Activated T-cell treated with anti-CD3 and anti-CD28 coated beads for 1 hour (primary cell): Measurements from ENCODE around the gene PIGC.
A peak's percentile ranks its signal among the peaks of the same experiment; 100 is the strongest.
"Not testable (repeated sequence)": the region's sequence is repeated elsewhere in the genome, so short reads cannot be mapped to it uniquely, and the experiment has no call there.

ENCODE experiments used
- DNase-seq: peaks from one replicate; pipeline ENCODE4 v3.0.0-alpha.2; 2020; ENCODE audit warnings: low read depth

PIGC gene

DNA sequence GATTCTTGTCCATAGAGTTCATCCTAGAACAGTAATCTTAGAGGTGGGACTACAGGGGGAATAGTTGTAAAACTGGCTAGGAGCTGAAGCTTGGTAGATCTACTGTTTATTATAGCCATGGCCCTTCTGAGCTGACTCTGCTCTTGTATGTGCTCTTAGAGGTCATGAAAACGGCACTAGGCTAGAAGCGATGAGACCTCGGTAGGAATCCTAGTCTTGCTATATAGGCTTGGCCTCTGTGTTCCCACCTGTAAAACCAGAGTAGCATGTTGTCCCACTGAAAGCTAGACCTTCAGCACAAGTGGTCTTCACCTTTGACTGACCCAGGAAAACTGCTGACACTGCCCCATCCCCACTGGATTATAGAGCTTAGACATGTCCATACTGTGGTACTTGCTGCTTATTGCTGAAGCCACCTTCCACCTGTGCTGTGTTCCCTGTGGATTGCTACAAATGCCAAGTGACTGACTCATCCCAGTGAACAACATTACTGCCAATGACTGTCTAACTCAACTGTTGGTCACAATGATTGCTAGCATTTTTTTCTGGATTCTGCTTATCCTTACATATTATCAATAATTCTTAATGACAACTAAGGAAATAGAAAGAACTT, 23.0 kb upstream of the PIGC start:
- no peak for DNase-seq

DNA sequence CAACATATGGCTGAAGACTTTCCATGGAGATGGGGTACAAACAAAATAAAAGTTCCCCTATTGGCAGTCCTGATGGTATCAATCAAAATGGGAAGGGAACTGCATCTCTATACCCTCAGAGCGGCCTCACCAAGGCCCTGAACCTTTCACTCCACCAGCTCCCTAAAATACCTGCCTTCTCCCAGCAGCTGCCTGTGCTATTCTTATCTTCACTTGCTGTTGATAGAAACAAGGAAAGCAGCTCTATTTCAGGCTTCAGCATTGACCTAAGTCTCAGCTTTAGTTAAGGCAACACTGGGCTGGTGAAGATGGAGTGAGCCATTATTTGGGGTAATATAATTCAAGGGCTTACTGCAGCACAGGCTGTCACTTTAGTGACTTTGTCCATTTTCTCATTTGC, 21.7 kb upstream of the PIGC start:
- no peak for DNase-seq

DNA sequence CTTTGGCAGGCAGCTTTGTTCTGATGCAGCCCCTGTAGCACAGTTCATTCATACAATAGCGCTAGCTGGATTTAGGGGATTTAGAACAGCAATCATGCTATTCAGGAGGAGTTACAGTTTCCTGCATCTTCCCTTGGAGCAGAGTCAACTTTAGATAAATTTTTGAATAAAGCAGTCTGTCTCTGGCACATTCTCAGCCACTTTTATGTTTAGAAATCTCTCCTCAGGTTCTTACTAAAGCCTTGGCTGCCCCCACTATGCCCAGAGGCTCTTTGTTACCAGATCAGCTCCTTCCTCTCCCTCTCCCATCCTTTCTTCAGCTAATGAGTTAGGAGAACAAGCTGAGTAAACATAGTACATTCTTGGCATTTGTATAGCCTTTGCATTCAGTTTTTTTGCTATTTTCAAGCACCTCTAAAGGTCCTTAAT, 17.0 kb upstream of the PIGC start:
- no peak for DNase-seq

DNA sequence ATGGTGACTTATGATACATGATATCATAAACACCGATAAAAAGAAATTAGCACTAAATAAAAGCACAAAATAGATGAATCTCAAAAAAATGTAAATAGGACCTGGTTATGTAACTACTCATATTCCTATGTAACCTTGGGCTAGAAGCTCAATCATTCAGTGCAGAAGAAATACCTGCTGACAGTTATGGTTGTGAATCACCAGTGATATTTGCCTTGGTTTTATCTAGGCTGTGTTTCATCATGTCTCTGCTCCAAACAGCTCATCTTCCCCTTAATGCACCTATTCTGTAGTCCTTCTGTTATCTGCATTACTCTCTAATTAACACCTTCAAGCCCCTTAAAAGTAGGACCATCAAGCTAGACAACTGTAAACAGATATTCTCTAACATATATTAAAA, 16.3 kb upstream of the PIGC start:
- DNase-seq: no peak

DNA sequence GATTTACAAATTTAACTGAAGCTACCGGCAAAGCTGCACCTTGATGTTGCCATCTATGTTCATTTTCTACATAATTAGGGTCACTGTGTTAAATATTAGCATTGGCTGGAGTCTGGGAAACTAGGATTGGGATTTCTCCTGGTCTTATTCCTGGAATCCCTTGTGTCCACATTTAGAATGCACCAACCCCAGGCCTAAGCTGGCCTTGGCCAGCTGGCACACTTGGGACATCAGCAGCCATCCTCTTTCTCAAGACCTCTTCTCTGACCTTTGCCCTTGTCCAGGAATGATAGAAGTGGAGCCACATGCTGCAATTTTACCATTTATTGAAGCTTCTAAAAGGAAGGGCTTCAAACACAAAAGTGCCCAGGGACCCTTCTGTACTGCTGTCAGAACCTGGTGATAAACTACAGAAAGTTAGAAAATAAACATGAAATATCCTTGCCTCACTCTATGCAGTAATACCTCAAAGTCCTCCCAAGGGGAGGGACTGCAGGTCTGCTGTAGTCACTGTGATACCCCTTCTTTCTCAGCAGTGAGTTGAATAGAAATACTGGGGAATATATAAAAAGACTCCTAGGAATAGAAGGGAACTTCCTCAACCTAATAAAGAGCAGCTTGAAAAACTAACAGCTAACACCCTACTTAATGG, 13.7 kb upstream of the PIGC start:
- no peak for DNase-seq

DNA sequence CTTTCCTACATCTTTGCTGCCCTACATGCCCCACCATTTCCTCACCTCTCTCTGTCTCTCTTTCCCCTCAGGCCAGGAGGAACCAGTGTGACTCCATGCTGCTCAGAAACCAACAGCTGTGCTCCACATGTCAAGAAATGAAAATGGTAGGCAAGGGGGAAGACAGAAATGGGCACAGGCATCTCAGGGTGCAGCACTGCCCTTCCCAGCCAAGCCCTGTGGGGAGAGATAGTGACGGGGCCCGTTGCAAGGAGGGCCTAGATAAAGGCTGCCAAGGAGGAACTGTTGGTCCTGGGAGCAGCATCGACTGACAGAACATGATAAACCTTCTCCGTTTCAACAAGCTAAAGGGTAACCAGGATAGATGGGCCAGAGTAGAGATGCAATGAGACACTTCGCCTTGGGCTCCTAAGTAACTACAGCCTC, 12.5 kb upstream of the PIGC start:
- no peak for DNase-seq

DNA sequence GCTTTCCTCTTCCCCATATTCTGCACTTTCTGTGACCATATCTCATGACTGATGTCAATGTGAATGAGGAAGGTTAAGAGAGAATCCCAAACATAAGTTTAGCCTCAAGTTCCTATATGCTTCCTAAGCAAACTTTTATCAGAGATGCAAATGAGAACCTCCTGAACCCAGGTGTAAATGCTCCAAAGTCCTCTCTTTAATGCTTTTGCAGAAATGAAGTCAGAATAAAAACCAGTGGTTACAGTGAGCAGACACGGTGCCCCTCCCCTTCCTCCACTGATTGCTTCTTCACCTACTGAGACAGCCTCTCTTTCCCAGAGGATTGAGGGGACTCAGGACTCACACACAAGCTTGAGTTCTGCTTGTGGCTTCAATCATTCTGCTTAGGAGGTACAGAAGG, 11.6 kb upstream of the PIGC start:
- no peak for DNase-seq

DNA sequence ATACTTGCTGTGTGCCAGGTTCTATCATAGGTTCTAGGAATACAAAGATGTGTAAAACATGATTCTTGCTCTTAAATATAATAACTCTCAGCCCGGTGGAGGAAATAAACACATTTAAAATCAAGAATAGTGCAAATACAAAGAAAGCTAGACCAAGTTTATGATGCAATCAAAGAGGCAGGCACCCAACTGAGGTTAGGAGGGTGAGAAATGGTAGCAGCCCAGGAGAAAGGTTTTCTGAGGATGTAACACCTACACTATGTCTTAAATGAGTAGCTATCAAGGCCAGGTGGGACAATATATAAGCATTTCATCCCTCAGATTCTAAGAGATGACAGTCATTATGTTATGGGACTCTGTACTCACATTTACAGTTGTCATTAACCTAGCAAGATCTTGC, 9.7 kb upstream of the PIGC start:
- DNase-seq: no peak

DNA sequence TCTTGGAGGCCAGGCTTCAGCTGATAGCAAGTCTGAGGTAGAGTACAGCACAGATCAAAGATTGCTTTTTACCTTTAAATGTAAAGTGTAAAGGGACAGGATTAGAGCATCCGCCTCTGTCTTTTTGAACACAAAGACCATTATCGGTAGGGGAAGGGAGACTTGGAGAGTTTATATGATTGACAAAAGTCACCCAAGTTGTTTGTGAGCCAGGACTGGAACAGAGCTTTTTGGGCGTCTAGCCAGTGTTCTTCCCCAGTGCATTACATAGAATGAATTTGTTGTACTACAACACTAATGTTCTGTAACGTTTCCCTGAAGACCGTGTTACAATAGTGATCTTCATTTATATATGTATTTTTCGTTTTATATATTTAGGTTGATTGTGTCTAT, 9.3 kb upstream of the PIGC start:
- DNase-seq: no peak

DNA sequence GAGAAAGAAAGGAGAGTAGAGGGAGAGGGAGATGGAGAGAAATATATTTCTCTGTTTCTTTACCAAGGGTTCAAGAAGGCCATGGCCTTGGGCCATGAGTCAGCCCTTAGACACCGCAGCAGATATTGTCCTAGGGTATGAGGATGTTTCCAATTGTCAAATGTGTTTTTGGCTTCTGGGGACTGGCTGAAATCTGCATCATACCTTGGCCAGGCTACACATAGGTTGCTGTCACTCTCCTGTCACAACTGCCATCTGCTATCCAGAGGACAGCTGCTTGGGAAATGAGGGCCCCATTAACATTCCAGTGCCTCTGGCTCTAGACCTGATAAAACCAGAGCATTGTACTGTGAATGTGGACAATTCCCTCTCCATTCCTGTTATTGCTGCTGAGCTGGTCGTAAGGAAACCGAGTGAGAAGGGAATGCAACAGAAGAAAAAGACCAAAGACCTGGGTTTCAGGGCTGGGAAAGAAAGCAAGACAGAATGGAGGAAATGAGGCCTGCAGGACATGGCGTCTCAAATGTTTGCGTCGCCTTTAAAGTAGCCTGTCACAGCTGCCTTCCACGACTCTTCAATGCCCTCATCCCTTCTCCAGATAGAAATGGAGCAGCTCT, 8.8 kb upstream of the PIGC start:
- DNase-seq: no peak

DNA sequence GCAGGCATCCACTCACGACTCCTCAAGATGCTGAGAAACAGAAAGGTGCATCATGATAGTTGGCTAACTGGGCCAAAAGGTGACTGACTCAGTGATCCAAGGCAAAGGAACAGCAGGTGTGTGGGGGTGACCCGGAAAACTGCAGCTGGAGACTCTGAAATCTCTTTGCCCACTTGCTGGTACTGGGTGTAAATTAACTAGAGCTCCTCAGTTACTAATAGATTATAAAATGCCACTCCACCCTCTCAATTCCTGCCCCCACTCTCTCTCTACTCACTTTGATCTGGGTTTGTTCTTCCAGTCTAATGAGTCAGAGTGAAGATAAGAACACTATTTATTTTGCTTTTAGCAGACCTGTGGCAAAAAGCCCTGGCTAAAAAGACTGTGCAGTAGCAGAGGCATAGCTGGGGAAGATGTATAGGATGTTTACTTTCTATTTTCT, 7.2 kb upstream of the PIGC start:
- no peak for DNase-seq

DNA sequence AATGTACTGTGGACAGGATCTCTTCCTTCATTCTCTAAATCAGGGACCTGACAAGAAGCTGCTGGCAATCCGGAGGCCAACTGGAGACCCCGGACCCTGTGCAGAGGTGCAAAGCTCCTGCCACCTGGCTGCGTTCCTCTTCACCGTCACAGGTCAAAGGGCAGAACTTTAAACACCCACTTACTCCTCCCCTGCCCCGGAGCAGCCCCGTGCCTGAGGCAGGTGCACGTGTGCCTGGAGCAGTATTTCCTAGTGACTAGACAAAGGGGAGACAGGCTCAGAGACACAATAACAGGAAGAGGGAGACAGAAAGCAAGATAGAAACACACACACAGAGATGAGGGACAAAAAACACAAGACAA, 6.6 kb upstream of the PIGC start:
- DNase-seq: no peak

DNA sequence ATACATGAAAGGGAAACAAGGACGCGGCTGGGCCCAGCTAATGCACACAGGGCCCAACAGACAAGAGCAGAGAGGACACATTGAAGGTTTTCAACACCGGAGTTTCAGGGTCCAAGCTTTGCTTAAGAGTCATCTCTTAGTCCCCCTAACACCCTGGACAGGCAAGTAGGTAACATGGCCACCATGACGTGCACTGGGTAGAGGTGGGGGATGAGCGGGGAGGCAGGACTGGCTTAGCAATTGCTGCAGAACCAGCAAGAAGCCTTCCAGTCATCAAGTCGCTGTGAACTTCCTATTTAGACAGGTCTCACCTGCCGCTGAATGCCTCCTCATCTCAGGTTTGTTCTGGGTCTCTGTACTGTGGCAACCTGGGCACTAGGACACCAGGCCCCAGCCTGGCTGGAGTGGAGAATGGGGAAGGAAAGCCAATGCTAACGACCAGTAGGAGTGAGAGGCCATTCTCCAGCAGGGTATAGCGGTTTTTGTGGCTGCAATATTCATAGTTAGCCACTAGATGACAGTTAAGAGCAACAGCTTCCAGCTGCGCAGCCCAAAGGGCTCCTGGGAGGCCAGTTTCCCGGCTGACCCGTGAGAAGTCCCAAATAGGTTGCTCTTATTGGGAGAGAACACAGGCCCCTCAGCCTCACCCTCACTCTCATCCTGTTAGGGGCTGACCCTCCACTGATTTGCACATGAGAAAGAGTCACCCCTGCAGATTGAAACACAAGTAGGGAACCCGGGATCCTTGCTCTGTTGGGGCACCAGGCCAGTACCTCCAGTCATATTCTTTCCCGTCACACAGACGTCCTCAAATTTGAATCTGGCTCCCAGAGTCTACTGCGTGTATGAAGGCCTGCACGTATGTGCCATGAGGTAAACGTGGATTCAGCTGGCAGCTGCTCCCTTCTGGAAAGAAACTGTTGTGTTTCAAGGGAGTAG, 6.0 kb upstream of the PIGC start:
- DNase-seq: peak; percentile 14

DNA sequence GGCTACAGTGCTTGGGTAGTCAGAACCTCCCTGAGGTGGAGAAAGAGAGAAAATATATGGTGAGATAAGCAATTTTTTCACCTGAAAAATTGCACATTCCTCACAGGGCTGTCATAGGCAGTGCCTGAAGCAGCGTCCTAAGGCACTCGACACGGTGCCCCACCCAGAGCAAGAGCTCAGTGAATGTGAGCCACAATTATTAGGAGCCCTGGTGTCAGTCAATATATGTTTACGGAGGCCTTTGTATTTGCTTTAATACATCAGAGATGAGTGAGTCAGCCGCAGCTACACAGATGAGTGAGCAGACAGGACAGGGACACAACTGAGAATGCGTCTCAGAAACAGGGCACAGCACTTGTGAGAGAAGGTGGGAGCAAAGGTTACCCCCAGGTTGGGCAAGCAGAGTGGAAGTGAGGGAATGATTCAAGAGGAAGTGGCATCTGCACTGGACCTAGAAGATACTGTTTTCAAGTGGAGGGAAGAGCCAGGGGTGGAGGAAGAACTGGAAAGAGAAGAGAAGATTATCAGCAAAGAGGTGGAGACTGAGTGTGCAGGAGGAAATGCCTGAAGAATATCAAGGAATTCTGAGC, 5.2 kb upstream of the PIGC start:
- no peak for DNase-seq

DNA sequence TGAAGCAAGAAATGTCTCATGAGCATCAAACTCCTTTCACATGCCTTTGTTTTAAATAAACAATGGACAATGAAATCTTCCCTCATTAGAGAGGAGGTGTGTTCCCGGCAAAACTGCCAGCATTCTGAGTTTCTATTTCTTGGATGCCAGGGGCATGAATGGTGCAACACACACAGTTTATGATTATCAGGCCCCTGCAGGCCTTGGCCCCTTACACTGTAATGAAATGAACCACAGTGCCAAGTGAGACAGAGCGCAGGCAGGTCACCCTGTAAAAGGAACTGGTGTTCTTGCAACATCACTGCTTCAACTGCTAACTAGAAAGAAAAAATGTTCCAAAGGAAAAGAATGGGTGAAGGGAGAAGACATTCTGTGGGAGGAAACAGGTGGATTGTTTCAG, 3.8 kb upstream of the PIGC start:
- DNase-seq: no peak

DNA sequence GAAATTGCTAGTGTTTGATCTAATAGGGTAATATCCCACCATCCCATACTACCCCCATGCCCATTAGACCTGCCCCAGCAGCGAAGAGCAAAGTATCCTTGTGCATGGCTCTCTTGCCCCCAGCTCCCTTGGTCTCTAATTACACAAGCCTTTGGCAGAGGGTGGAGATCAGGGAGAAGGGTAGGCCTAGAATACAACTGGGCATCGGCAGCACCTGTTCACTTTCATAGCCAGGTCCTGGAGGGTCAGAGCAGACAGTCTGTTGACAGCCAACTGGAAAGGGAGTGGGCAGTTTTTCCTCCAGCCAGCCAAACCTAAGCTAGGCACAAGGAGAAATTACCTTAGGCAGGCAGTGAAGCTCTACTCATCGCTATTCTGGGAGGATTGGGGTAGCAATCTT, 2.7 kb upstream of the PIGC start:
- DNase-seq: no peak

DNA sequence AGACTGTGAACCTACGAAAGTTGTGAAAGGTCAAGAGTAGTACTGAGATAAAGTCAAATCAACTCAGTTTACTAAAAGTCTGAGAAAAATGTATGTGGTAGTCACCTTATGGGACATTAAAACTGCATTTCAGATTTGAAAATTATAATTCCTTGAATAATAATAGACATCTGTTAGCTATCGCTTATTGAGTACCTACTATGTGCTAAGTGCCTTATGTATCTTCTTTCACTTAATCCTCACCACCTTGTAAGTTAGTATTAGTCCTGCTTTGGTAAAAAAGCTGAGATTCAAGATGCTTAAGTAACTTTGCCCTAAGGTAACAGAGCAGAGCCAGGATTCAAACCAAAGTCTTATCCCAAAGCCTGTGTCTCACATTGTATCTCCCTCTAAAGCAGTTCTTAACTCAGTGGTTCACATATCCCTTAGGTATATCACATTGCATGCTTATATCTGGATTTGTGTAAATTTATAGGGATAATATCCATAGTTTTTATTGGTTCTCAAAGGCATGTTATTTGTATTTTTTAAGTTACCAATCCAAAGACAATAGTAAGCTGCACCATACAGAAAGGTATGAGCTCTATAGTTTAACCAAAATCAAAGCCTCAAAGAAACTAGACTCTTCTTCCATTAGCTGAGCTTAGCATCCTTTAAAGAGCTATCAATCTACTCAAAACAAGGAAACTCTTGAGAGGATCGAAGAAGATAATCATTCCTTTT, 865 bp downstream of the PIGC start:
- DNase-seq: no peak

DNA sequence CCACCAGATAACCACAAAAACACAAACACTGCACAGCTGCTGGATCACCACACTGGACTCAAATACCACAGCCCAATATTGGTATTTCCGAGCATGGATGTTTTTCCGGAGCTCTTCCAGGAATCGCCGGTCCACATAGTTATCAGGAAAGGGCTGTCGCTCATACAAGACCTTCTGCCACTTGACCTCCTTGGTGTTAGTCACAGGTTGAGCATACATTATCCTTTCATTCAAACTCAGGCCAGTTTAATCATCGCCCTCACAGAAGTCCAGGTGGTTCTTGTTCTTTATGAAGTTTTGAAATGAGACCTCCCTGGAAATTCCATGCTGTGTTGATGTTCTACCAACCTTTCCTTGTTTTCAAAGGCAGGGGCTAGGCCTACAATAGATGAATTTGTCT, 1.5 kb downstream of the PIGC start:
- DNase-seq: no peak

DNA sequence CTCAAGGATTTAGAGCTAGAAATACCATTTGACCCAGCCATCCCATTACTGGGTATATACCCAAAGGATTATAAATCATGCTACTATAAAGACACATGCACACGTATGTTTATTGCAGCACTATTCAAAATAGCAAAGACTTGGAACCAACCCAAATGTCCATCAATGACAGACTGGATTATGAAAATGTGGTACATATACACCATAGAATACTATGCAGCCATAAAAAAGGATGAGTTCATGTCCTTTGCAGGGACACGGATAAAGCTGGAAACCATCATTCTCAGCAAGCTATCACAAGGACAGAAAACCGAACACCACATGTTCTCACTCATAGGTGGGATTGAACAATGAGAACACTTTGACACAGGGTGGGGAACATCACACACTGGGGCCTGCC, 6.7 kb downstream of the PIGC start:
- DNase-seq: not testable (repeated sequence)

DNA sequence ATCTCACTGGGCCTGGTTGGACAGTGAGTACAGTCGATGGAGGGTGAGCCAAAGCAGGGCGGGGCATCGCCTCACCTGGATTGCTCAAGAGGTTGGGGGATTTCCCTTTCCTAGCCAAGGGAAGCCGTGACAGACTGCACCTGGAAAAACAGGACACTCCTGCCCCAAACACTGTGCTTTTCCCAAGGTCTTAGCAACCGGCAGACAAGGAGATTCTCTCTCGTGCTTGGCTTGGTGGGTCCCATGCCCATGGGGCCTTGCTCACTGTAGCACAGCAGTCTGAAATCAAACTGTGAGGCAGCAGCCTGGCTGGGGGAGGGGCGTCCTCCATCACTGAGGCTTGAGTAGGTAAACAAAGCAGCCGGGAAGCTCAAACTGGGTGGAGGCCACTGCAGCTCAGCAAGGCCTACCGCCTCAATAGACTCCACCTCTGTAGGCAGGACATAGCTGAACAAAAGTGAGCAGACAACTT, 12.1 kb downstream of the PIGC start:
- peak; percentile 14 for DNase-seq

DNA sequence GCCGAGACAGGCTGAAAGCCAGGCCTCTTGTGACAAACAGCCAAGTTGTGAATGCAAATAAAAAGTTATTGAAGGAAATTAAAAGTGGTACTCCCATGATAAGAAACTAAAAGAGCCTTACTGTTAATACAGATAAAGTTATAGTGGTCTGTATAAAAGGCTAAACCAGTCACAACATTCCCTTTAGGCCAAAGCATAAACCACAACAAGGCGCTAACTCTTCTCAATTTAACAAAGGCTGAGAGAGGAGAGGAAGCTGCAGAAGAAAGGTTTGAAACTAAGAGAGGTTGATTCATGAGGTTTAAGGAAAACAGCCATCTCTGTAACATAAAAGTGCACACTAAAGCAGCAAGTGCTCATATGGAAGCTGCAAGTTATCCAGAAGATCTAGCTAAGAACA, 12.7 kb downstream of the PIGC start:
- no peak for DNase-seq

DNA sequence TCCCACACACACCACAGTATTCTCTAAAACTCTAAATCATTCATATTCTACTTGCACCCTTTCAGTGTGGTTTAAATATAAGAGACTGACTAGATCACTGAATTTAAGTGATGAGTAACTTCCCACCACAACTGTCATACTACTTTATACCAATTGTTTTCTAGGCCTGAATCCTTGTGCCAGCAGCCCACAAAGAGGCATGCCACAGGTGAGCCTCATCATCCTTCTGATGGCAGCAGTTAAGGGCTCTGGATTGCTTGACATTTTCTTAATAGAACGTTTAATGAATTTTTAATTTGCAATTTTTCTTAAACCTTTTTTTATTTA, 13.8 kb downstream of the PIGC start:
- no peak for DNase-seq
